NCI-H146 treated with DMSO at 0.1 percent for 48 hours (cell line): Measurements from ENCODE around the gene ZDHHC11B.

Experiments
- DNase-seq: peaks from one replicate; lab custom pipeline; 2025; ENCODE audit not compliant: unreplicated experiment; lab: John Stamatoyannopoulos, UW

Gene ZDHHC11B

DNA sequence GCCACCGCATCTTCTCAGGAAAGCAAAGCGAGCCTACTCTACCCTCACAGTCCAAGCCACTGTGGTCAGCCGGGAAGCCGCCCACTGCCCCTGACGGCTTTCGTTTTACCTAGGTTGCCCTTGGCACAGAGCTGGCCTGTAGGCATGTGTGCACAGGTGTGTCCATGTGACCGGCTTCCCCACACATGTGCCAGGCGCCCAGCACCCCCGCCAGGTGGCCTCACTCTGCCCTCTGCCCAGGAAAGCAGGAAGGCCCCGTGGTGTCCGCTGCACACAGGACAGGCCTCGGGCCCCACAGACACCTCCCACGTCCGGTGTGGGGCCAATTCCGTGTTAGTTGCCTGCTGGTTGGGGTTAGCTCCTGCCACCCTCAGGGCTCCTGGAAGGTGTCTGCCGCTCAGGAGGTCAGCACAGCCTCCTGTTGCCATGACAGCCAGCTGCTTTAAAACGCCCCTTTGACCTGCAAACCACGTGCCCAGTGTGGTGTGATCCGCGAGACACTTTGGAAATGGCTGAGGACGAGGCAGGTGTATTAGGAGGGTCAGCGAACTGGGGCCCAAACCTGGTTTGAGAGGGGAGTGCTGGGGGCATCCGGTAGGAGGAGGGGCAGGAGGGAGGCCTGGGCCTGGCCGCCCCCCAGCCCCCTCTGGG lies 120.1 kb downstream of the ZDHHC11B start:
- no peak for DNase-seq

DNA sequence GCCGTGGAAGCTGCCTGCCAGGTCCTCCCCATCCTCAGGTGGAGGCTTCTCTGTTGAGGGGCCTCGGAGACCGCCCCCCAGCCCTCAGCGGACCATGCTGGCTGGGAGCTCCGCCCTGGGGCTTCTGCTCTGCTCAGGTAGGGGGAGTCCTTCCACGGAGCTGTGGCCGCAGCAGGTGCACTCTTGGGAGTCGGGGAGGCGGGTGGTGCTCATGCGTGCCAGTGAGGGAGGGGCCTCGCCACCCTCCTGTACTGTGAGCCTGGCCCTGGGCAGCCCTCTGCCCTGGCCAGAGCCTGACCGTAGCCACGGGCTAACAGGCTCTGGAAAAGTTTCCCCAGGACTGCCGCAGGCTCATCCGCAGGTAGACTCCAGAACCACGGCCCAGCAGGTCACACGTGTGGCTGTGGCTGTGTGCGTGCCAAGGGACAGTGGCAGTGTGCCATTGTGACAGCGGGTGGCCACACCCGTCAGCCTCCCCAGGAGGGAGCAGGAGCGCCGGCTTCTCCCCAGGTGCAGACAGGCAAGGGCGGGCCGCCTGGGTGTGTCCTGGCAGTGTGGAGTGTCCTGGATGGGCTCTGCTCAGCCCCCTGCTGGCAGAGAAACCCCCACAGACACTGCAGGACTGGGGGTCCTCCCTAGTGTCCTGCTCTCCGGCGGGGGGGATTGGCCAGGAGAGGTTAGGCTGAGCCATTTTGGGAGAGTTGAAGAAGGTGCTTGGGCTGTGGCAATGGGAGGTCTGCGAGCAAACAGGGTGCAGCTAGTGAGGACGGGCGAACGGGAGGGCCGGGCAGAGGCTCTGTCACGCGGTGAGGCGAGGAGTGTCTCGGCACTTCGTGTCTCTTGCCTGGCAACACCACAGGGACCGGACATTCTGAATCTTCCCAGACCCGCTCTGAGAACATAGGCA lies 120.8 kb downstream of the ZDHHC11B start:
- no peak for DNase-seq

- DNase-seq = no peak
Measured at GRCh38 chr5:662751-663435, 121.6 kb downstream of the ZDHHC11B start.

DNA sequence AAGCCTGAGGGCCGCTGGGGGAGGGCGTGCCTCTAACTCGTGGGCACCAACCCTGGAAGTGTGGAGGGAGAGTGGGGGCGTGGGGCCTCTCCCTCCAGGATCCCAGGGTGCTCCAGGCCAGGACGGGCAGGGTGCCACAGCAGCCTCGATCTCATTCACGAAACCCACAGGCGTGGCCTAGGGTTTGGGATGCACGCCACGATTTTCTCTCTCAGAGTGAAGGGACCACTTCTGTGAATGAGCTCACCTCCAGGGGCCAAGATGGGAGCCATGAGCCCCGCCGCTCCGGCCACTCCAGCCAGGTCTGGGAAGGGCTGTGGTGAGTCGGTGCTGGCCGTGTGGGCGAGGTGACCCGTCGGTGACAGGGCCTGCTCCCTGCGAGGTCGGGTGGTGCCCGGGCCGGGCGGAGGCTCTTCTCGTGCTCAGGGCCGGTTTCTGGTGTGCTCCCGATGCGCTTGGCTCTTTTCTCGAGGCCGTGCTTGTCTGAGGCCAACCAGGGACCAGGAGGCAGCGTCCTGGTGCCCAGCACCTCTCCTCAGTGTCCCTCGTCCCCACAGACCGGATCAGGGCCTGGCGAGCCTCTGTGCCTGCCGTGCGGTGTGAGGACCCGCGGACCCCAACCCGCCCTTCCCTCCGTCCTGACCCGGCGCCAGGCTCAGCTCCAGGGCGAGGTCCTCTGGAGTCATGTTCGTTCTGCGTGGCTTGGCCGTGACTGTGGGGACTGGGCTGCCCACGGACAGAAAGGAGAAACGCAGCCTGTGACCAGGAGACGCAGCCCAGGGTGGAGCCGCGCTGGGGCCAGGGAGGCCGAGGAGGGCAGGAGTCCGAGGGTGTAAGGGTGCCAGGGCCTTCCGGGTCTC lies 122.4 kb downstream of the ZDHHC11B start:
- DNase-seq = no peak

- no peak for DNase-seq
Measured at GRCh38 chr5:660491-661030, 124.0 kb downstream of the ZDHHC11B start.
